Endothelial cell of umbilical vein (primary cell): ENCODE data around the gene PDCD1LG2.

Experiments used
- CTCF ChIP-seq, 2 donors: IDR thresholded peaks; 1 replicate in 1 of 2; 2 replicates in 1 of 2; pipeline ENCODE4 v1.5.1; 2011; ENCODE audit warnings: low read length in 2 of 2, mild to moderate bottlenecking in 2 of 2, moderate library complexity in 2 of 2, control low read depth in 1 of 2, inconsistent platforms in 1 of 2, low read depth in 1 of 2; ENCODE audit not compliant: insufficient read depth in 1 of 2; ENCODE audit errors: extremely low read depth in 1 of 2
- EZH2 ChIP-seq: IDR thresholded peaks from 2 replicates; pipeline ENCODE4 v1.6.1; 2012; ENCODE audit warnings: borderline replicate concordance, low read depth, mild to moderate bottlenecking, moderate library complexity, low read length, inconsistent platforms; ENCODE audit not compliant: severe bottlenecking

- TF ChIP-seq CTCF (IDR thresholded peaks at IDR 0.05; ENCODE audit: extremely low read depth in 1 of 2, insufficient read depth in 1 of 2, low read depth in 1 of 2, low read length in 2 of 2) (no peak), EZH2 (no peak)
These were observed 55.8 kb downstream of the PDCD1LG2 start for GRCh38 chr9:5566054-5566618.
